ENCODE data around the gene TSPAN14.

- TF ChIP-seq CTCF (IDR thresholded peaks at IDR 0.05; ENCODE audit: low read length) (no peak), EZH2 (optimal IDR thresholded peaks at IDR 0.05; ENCODE audit: low read depth, low read length) (no peak), EZH2phosphoT487 (IDR thresholded peaks at IDR 0.05; ENCODE audit: low read length) (no peak)
These were observed 14.8 kb downstream of the TSPAN14 start for GRCh38 chr10:80468806-80469421.

Data from MM.1S (cell line).